ENCODE data around the gene GEMIN7. TPM values are rescaled to one million over a fixed set of nuclear protein-coding genes. Genes with fewer than 3 reads are reported as not detected.

The GEMIN7 gene
- polyA plus RNA-seq, 1 donor (not counting 4 experiments of a cell fraction or from before 2014, with no cell fraction given) = 23.7 TPM

DNA sequence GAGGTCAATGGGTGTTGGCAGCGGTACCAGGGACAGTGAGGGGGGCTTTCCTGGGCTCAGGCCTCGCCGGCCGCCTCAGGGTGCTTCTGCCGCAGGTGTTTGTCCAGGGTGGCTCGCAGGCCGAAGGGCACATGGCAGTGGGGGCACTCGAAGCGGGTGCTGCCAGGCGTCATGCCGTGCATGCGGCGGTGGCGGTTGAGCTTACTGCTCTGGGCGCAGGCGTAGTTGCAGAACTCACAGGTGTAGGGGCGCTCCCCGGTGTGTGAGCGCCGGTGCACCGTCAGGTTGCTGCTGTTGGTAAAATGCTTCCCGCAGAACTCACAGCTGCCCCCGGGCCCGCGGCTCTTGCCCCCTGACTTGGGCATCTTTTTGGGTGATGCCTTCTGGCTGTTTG, 7.5 kb upstream of the GEMIN7 start:
- Histone ChIP-seq H3K4me1 (ENCODE audit: control insufficient read depth, extremely low read depth, insufficient read depth, low read length) (peaks cover 6% of the 10 kb centered on the region), H3K9me3 (ENCODE audit: control insufficient read depth, low read depth, low read length) (no peaks in the 10 kb centered on the region), H2AFZ (ENCODE audit: control insufficient read depth, low read length) (no peak overlapping the region), H3K9me1 (ENCODE audit: control insufficient read depth, extremely low read depth, insufficient read depth, low read length) (no peaks in the 10 kb centered on the region), H3K79me2 (ENCODE audit: control insufficient read depth, insufficient read depth, low read length) (peaks cover 4% of the 10 kb centered on the region), H3K4me3 (ENCODE audit: control insufficient read depth in 2 of 3, extremely low read depth in 1 of 3, insufficient read depth in 2 of 3, low read depth in 1 of 3, low read length in 3 of 3) (no peak overlapping the region), H3K27me3 (ENCODE audit: control insufficient read depth, extremely low read depth, insufficient read depth, low read length) (no peaks in the 10 kb centered on the region), H3K27ac (ENCODE audit: control insufficient read depth, insufficient read depth, low read length) (no peak overlapping the region), H3K4me2 (ENCODE audit: control insufficient read depth, extremely low read depth, insufficient read depth, low read depth, low read length) (no peak overlapping the region), H3K36me3 (ENCODE audit: control insufficient read depth in 2 of 2, extremely low read depth in 1 of 2, insufficient read depth in 2 of 2, low read length in 2 of 2) (peaks cover 12 to 31% of the 10 kb centered on the region in 2 experiments), H3K9ac (ENCODE audit: control insufficient read depth, extremely low read depth, insufficient read depth, low read length) (no peak overlapping the region), H4K20me1 (ENCODE audit: control insufficient read depth, extremely low read depth, insufficient read depth, low read length) (peaks cover 4% of the 10 kb centered on the region)
- FAIRE-seq (no peak), DNase-seq (ENCODE audit: low read depth, low spot score) (no peak)
- dilution Hi-C loops (cut with MboI; ENCODE audit: extremely low pct_ligation_motif_present, low sequenced_read_pairs) = no loop called here
- TF ChIP-seq CTCF (optimal IDR thresholded peaks at IDR 0.05 in 1 of 3, IDR thresholded peaks at IDR 0.05 in 1 of 3, conservative IDR thresholded peaks at IDR 0.05 in 1 of 3; ENCODE audit: extremely low read depth in 1 of 3, insufficient read depth in 2 of 3, low read length in 3 of 3) (no peak), EZH2 (IDR thresholded peaks at IDR 0.05; ENCODE audit: low read length) (no peak)

- DNase-seq (ENCODE audit: low read depth, low spot score) (no peak), FAIRE-seq (no peak)
- Histone ChIP-seq H3K9me3 (ENCODE audit: control insufficient read depth, low read depth, low read length) (no peaks in the 10 kb centered on the region), H3K27me3 (ENCODE audit: control insufficient read depth, extremely low read depth, insufficient read depth, low read length) (no peaks in the 10 kb centered on the region), H3K9me1 (ENCODE audit: control insufficient read depth, extremely low read depth, insufficient read depth, low read length) (no peaks in the 10 kb centered on the region), H2AFZ (ENCODE audit: control insufficient read depth, low read length) (no peak overlapping the region), H3K9ac (ENCODE audit: control insufficient read depth, extremely low read depth, insufficient read depth, low read length) (no peak overlapping the region), H3K4me1 (ENCODE audit: control insufficient read depth, extremely low read depth, insufficient read depth, low read length) (peaks cover 13% of the 10 kb centered on the region), H4K20me1 (ENCODE audit: control insufficient read depth, extremely low read depth, insufficient read depth, low read length) (peaks cover 4% of the 10 kb centered on the region), H3K4me3 (ENCODE audit: control insufficient read depth in 2 of 3, extremely low read depth in 1 of 3, insufficient read depth in 2 of 3, low read depth in 1 of 3, low read length in 3 of 3) (no peak overlapping the region), H3K27ac (ENCODE audit: control insufficient read depth, insufficient read depth, low read length) (no peak overlapping the region), H3K4me2 (ENCODE audit: control insufficient read depth, extremely low read depth, insufficient read depth, low read depth, low read length) (no peak overlapping the region), H3K79me2 (ENCODE audit: control insufficient read depth, insufficient read depth, low read length) (peaks cover 3% of the 10 kb centered on the region), H3K36me3 (ENCODE audit: control insufficient read depth in 2 of 2, extremely low read depth in 1 of 2, insufficient read depth in 2 of 2, low read length in 2 of 2) (peaks cover 10 to 25% of the 10 kb centered on the region in 2 experiments)
- TF ChIP-seq CTCF (optimal IDR thresholded peaks at IDR 0.05 in 1 of 3, IDR thresholded peaks at IDR 0.05 in 1 of 3, conservative IDR thresholded peaks at IDR 0.05 in 1 of 3; ENCODE audit: extremely low read depth in 1 of 3, insufficient read depth in 2 of 3, low read length in 3 of 3) = no peak
- no peak for TF ChIP-seq EZH2 (IDR thresholded peaks at IDR 0.05; ENCODE audit: low read length)
- dilution Hi-C loops (cut with MboI; ENCODE audit: extremely low pct_ligation_motif_present, low sequenced_read_pairs) = no loop called here
Measured at GRCh38 chr19:45071969-45072790, 6.9 kb upstream of the GEMIN7 start.
